ENCODE data around the gene HCFC2.

HCFC2 gene

DNA sequence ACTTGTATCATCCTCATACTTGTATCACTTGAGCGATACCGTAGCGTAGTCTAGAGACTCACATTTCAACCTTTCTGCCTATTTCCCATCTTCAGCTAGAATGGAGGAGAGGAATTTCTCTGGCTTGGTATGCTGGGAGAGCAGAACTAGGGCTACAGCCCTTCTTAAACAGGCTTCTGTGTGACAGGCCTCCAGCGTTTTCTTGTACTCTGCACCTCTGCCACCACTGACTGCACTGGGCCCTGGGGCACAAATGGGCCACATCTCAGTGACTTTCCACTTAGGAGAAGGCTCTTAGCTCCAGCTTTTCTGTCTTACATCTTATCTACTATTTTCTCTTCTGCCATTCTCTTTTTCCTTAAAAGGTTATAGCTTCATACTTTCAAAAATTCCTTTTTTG is 26.8 kb downstream of the HCFC2 start:
- Histone ChIP-seq H3K9me3 (no peaks in the 10 kb centered on the region), H3K4me1 (no peaks in the 10 kb centered on the region), H3K27me3 (no peaks in the 10 kb centered on the region), H3K4me3 (no peak overlapping the region), H3K27ac (no peak overlapping the region), H3K36me3 (peaks cover 70 to 87% (median 84%) of the 10 kb centered on the region in 3 donors)
- intact Hi-C loops (cut with DNase I; ENCODE audit: low total_unique reads), result no loop called here
- no peak for DNase-seq
- TF ChIP-seq CTCF (IDR thresholded peaks at IDR 0.05), result no peak

DNA sequence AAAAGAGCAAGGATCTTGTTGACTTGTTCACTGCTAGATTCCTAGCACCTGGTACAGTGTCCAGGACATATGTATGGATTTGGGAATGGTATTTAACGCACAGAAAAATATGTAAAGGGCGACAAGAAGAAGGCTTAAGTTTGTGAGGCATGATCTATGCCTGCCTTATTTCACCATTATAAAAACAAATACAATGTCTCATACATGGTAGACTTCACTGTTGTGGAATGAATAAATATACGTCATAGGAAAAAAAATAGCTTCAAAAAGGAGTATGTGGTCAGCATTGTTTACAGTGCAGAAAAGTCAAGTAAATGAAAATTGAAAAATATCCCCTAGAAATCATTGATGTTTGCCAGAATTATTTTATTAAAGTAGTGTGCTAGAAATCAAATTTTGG is 30.0 kb downstream of the HCFC2 start:
- Histone ChIP-seq H3K4me3 (no peak overlapping the region), H3K36me3 (peaks cover 67 to 86% (median 83%) of the 10 kb centered on the region in 3 donors), H3K4me1 (no peaks in the 10 kb centered on the region), H3K27me3 (no peaks in the 10 kb centered on the region), H3K9me3 (no peaks in the 10 kb centered on the region), H3K27ac (no peak overlapping the region)
- TF ChIP-seq CTCF (IDR thresholded peaks at IDR 0.05), result no peak
- intact Hi-C loops (cut with DNase I; ENCODE audit: low total_unique reads), result no loop called here
- DNase-seq, result no peak

GRCh38 chr12:104095289-104095688 is 31.0 kb downstream of the HCFC2 start:
- intact Hi-C loops (cut with DNase I; ENCODE audit: low total_unique reads), result no loop called here
- Histone ChIP-seq H3K9me3 (no peaks in the 10 kb centered on the region), H3K27me3 (no peaks in the 10 kb centered on the region), H3K36me3 (peaks cover 65 to 84% (median 83%) of the 10 kb centered on the region in 3 donors), H3K4me1 (no peaks in the 10 kb centered on the region), H3K27ac (no peak overlapping the region), H3K4me3 (no peak overlapping the region)
- DNase-seq, result no peak
- no peak for TF ChIP-seq CTCF (IDR thresholded peaks at IDR 0.05)

DNA sequence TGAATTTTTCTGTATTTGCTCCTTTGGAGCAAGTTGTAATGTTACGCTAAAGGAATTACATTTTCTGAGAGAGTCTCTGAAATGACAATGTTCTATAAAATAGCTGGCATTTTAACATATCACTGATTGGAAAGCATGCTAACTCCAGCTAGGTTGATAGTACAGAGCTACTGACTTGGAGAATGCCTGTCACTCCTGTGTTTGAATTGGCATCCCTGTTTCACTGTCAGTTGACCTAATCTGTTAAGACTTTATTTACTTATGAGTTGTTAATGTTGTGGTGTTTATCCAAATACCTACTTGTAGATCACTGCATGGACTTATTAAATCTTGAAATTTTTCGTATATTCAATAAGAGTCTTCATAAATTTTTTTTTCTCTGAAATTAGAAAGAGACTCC is 33.6 kb downstream of the HCFC2 start:
- H3K4me1 ChIP-seq, result no peaks in the 10 kb centered on the region
- H3K4me3 ChIP-seq, result no peak overlapping the region
- intact Hi-C loops (cut with DNase I; ENCODE audit: low total_unique reads), result no loop called here
- H3K36me3 ChIP-seq, result peaks cover 67 to 84% (median 70%) of the 10 kb centered on the region in 3 donors
- no peak overlapping the region for H3K27ac ChIP-seq
- no peak for TF ChIP-seq CTCF (IDR thresholded peaks at IDR 0.05)
- no peaks in the 10 kb centered on the region for H3K27me3 ChIP-seq
- DNase-seq, result no peak
- no peaks in the 10 kb centered on the region for H3K9me3 ChIP-seq

DNA sequence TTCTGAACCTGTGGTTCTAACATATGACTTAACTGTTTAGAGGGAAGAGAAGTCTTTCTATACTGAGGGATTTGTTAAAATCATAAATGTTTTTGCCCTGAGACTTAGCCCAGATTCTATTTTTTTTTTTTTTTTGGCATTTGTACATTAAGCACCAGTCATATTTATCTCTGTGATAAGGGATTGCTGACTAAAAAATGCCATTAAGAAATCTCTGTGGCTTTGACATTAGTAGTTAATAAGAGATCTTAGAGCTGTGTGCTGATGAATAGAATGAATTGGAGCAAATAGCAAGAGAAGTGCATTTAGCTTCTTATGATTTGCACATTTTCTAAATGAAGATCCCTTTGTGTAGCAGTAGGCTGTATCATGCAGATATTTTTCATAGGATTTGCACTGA is 41.1 kb downstream of the HCFC2 start:
- H3K4me3 ChIP-seq, result no peak overlapping the region
- H3K9me3 ChIP-seq, result no peaks in the 10 kb centered on the region
- no peaks in the 10 kb centered on the region for H3K27me3 ChIP-seq
- TF ChIP-seq CTCF (IDR thresholded peaks at IDR 0.05), result no peak
- no peak for DNase-seq
- peaks cover 0 to 4% (median 0%) of the 10 kb centered on the region in 4 donors for H3K4me1 ChIP-seq
- H3K27ac ChIP-seq, result no peak overlapping the region
- peaks cover 3 to 24% (median 20%) of the 10 kb centered on the region in 3 donors for H3K36me3 ChIP-seq
- intact Hi-C loops (cut with DNase I; ENCODE audit: low total_unique reads), result loop anchor here (5.0 to 10.0 kb wide), 3 partner anchors 141 to 223 kb away; partner anchors contain the start of gene TDG

DNA sequence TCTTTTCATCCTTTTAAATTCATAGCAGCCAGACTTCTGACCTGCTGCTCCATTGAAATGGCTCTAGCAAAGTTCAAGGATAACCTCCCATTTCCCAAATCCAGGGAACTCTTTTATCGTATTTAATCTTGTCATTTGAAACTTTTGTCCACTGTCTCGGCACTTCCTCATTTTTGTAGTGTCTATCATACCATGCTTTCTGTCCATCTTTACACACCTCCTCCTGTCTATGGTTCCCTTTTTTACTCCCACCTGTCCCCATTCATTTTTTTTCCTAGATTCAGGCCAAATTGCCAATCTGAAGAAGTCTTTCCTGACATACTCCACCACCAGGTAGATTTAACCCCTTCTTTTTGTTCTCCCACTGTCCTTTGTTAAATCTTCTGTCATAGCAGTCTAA is 42.6 kb downstream of the HCFC2 start:
- Histone ChIP-seq H3K4me3 (no peak overlapping the region), H3K36me3 (peaks cover 0 to 13% (median 9%) of the 10 kb centered on the region in 3 donors), H3K9me3 (no peaks in the 10 kb centered on the region), H3K27ac (no peak overlapping the region), H3K27me3 (no peaks in the 10 kb centered on the region), H3K4me1 (peaks cover 0 to 4% (median 0%) of the 10 kb centered on the region in 4 donors)
- intact Hi-C loops (cut with DNase I; ENCODE audit: low total_unique reads), result loop anchor here (5.0 to 10.0 kb wide), 3 partner anchors 142 to 225 kb away; partner anchors contain the start of gene TDG
- DNase-seq, result no peak
- no peak for TF ChIP-seq CTCF (IDR thresholded peaks at IDR 0.05)
